A549 treated with AZD2906 at 1 μM for 4 hours (cell line): Measurements from ENCODE around the gene MAIP1. TPM values are rescaled to one million over a fixed set of nuclear protein-coding genes. Genes with fewer than 3 reads are reported as not detected.

Experiments used
- total RNA-seq: library from RNA; stranded (reverse); fragments of 200-300 nt; extraction: Qiagen RNA extraction; gene quantifications from 5 replicates; pipeline ENCODE4 v1.2.3, GENCODE V29; 2022

The MAIP1 gene, protein sequence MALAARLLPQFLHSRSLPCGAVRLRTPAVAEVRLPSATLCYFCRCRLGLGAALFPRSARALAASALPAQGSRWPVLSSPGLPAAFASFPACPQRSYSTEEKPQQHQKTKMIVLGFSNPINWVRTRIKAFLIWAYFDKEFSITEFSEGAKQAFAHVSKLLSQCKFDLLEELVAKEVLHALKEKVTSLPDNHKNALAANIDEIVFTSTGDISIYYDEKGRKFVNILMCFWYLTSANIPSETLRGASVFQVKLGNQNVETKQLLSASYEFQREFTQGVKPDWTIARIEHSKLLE
- total RNA-seq, result 33.5 to 42.0 TPM (median 38.4 TPM) in 5 replicates

DNA sequence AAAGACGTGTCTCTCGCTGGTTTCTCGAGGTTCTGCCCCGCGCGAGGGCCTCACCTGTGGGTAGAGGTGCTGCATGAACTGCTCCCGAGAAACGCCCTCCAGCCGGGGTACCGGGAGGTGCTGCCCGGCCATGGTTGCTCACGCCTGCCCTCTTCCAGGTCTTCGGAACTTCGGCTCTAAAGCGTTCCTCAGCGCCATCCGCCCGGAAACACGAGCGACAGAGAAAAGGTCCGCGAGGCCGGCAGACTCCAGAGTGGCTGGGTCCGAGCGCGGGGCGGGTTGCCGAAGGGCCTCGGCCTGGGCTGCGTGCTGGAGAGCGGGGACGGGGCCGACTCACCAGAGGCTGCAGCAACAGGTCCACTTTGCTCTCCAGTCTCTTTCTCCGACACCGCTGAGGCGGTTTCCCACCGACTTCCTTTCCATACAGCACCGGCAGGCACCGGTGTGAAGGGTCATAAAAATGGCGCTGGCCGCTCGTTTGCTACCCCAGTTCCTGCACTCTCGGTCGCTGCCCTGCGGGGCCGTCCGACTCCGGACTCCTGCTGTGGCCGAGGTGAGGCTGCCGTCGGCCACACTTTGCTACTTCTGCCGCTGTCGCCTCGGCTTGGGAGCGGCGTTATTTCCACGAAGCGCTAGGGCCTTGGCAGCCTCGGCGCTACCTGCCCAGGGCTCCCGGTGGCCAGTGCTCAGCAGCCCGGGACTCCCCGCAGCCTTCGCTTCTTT, at the start of gene MAIP1, which contains the start of gene TYW5:
TSS of gene MAIP1 (plus strand) at position 244 of the 723 bp plus-strand sequence. CDS start at position 461, 217 bp downstream.
TSS of gene TYW5 (minus strand) at position 153 of the 723 bp plus-strand sequence. CDS start at position 132, 21 bp downstream.

GRCh38 chr2:199911052-199911876, 44.1 kb upstream of the MAIP1 start, which contains the start of gene C2orf69:
C2orf69 (plus strand) TSS chr2:199911293; CDS start chr2:199911439, 146 bp downstream.

Other genes starting within 250 kb of the MAIP1 start
- gene FTCDNL1, start 104.4 kb upstream of the MAIP1 start, total RNA-seq, result 1.9 to 3.0 TPM (median 2.6 TPM) in 5 replicates
- gene C2orf69, start 44.3 kb upstream of the MAIP1 start, total RNA-seq, result 6.6 to 8.5 TPM (median 7.7 TPM) in 5 replicates
- 6.1 to 7.9 TPM (median 6.3 TPM) in 5 replicates for gene TYW5, start 91 bp upstream of the MAIP1 start, total RNA-seq